ENCODE data around the gene LRIG2. TPM values are rescaled to one million over a fixed set of nuclear protein-coding genes. Genes with fewer than 3 reads are reported as not detected.

Gene LRIG2
- total and polyA plus RNA-seq, 9 of the 15 experiments (the other 6 are each of a cell fraction or from before 2014, with no cell fraction given): 1.8 to 28.1 (median 11.5) TPM

GRCh38 chr1:113042285-113043143 lies 30.5 kb upstream of the LRIG2 start (continued):
- TF ChIP-seq DEAF1 (CRISPR knock-in tag; IDR thresholded peaks at IDR 0.05): peak; percentile 97
- TF ChIP-seq ZNF398 (CRISPR knock-in tag; IDR thresholded peaks at IDR 0.05): no peak
- TF ChIP-seq FOXJ2 (tag; IDR thresholded peaks at IDR 0.05): no peak
- no peak for TF ChIP-seq PTBP1 (IDR thresholded peaks at IDR 0.05; ENCODE audit: low read depth, low read length)
- TF ChIP-seq E2F8 (IDR thresholded peaks at IDR 0.05; ENCODE audit: low read depth, partially characterized antibody): no peak
- TF ChIP-seq ZNF41 (CRISPR knock-in tag; conservative IDR thresholded peaks at IDR 0.05): no peak
- TF ChIP-seq AFF1 (IDR thresholded peaks at IDR 0.05; ENCODE audit: low read depth in 1 of 2, partially characterized antibody in 2 of 2): peak in 1 of 2 experiments; percentile 13
- no peak for TF ChIP-seq PYGO2 (tag; IDR thresholded peaks at IDR 0.05)
- no peak for TF ChIP-seq TRIM24 (IDR thresholded peaks at IDR 0.05)
- no peak for TF ChIP-seq SAP30 (IDR thresholded peaks at IDR 0.05; ENCODE audit: borderline replicate concordance, insufficient read depth, low read depth, low read length, poor library complexity, severe bottlenecking)
- TF ChIP-seq ARID3B (CRISPR knock-in tag; IDR thresholded peaks at IDR 0.05; ENCODE audit: borderline replicate concordance): no peak
- no peak for TF ChIP-seq SMAD1 (IDR thresholded peaks at IDR 0.05; ENCODE audit: low read depth, low read length, partially characterized antibody)
- TF ChIP-seq BMI1 (IDR thresholded peaks at IDR 0.05; ENCODE audit: low read length): no peak
